ENCODE results near the gene NFKB1. TPM values are rescaled to one million over a fixed set of nuclear protein-coding genes. Genes with fewer than 3 reads are reported as not detected.

Gene NFKB1
- total RNA-seq, 1 experiment from 2014 or later, result 35.6 TPM

DNA sequence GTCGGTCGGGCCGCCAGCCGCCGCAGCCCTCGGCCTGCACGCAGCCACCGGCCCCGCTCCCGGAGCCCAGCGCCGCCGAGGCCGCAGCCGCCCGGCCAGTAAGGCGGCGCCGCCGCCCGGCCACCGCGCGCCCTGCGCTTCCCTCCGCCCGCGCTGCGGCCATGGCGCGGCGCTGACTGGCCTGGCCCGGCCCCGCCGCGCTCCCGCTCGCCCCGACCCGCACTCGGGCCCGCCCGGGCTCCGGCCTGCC is 213 bp downstream of the NFKB1 start:
- TF ChIP-seq, protein P1, sequence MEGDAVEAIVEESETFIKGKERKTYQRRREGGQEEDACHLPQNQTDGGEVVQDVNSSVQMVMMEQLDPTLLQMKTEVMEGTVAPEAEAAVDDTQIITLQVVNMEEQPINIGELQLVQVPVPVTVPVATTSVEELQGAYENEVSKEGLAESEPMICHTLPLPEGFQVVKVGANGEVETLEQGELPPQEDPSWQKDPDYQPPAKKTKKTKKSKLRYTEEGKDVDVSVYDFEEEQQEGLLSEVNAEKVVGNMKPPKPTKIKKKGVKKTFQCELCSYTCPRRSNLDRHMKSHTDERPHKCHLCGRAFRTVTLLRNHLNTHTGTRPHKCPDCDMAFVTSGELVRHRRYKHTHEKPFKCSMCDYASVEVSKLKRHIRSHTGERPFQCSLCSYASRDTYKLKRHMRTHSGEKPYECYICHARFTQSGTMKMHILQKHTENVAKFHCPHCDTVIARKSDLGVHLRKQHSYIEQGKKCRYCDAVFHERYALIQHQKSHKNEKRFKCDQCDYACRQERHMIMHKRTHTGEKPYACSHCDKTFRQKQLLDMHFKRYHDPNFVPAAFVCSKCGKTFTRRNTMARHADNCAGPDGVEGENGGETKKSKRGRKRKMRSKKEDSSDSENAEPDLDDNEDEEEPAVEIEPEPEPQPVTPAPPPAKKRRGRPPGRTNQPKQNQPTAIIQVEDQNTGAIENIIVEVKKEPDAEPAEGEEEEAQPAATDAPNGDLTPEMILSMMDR (IDR thresholded peaks at IDR 0.05; ENCODE audit: unreplicated experiment), result no peak
- Mint-ChIP-seq H3K36me3 (ENCODE audit: insufficient read depth, unreplicated experiment) (peaks cover 31% of the 10 kb centered on the region), H3K27ac (ENCODE audit: unreplicated experiment) (peak overlapping the region; percentile 70), H3K4me3 (ENCODE audit: low read depth, unreplicated experiment) (peak overlapping the region; percentile 89), H3K4me1 (ENCODE audit: low read depth, unreplicated experiment) (peaks cover 12% of the 10 kb centered on the region), H3K9me3 (ENCODE audit: low read depth, unreplicated experiment) (peaks cover 2% of the 10 kb centered on the region), H3K27me3 (ENCODE audit: unreplicated experiment) (no peaks in the 10 kb centered on the region)
- DNase-seq, result no peak
- CTCF ChIA-PET, result no interaction called here
- no TSS peak for BruUV-seq (replicated peaks)
- intact Hi-C loops (cut with micrococcal nuclease; ENCODE audit: unreplicated experiment), result no loop called here

DNA sequence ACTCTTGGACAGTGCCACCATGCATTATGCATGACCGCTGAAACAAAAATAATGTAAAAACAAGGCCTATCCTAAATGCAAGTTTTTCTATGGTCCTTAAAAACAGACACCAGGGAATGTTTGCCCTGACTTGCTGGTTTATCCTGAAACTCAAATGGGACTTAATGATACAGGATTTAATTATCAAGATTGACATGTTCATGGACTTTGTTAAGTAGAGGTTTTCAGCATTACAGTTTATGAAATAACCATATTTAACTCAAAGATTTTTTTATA is 1.3 kb downstream of the NFKB1 start:
- Mint-ChIP-seq H3K27ac (ENCODE audit: unreplicated experiment) (peak overlapping the region; percentile 70), H3K27me3 (ENCODE audit: unreplicated experiment) (no peaks in the 10 kb centered on the region), H3K4me1 (ENCODE audit: low read depth, unreplicated experiment) (peaks cover 12% of the 10 kb centered on the region), H3K9me3 (ENCODE audit: low read depth, unreplicated experiment) (peaks cover 2% of the 10 kb centered on the region), H3K4me3 (ENCODE audit: low read depth, unreplicated experiment) (peak overlapping the region; percentile 89), H3K36me3 (ENCODE audit: insufficient read depth, unreplicated experiment) (peaks cover 31% of the 10 kb centered on the region)
- intact Hi-C loops (cut with micrococcal nuclease; ENCODE audit: unreplicated experiment), result no loop called here
- TF ChIP-seq, protein P1 (IDR thresholded peaks at IDR 0.05; ENCODE audit: unreplicated experiment), result no peak
- CTCF ChIA-PET, result no interaction called here
- no peak for DNase-seq
- no TSS peak for BruUV-seq (replicated peaks)

DNA sequence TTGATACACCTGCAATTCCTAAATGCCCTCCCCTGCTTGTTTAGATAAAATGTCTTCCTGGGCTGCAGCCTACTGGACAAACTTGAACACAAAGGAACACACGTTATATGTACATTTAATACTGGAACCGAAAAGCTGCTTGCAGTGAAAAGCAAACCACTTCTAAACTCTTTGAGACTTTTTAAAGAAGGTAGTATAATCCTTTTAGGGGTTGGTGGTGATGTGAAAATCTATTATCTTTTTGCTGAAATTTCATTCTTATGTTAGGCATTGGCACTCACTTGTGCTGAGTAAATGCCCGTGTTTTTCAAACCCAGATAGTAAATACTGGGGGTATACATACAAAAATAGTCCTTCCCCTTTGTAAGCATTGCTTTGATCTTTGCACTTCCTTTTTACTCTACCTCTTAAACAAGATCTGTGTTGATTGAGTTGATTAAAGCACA is 2.2 kb downstream of the NFKB1 start:
- TF ChIP-seq, protein P1 (IDR thresholded peaks at IDR 0.05; ENCODE audit: unreplicated experiment), result no peak
- DNase-seq, result no peak
- CTCF ChIA-PET, result no interaction called here
- peak overlapping the region; percentile 89 for H3K4me3 Mint-ChIP-seq (ENCODE audit: low read depth, unreplicated experiment)
- no peaks in the 10 kb centered on the region for H3K27me3 Mint-ChIP-seq (ENCODE audit: unreplicated experiment)
- no TSS peak for BruUV-seq (replicated peaks)
- H3K4me1 Mint-ChIP-seq (ENCODE audit: low read depth, unreplicated experiment), result peaks cover 12% of the 10 kb centered on the region
- intact Hi-C loops (cut with micrococcal nuclease; ENCODE audit: unreplicated experiment), result no loop called here
- peak overlapping the region; percentile 56 for H3K27ac Mint-ChIP-seq (ENCODE audit: unreplicated experiment)
- H3K36me3 Mint-ChIP-seq (ENCODE audit: insufficient read depth, unreplicated experiment), result peaks cover 31% of the 10 kb centered on the region
- H3K9me3 Mint-ChIP-seq (ENCODE audit: low read depth, unreplicated experiment), result peaks cover 2% of the 10 kb centered on the region

DNA sequence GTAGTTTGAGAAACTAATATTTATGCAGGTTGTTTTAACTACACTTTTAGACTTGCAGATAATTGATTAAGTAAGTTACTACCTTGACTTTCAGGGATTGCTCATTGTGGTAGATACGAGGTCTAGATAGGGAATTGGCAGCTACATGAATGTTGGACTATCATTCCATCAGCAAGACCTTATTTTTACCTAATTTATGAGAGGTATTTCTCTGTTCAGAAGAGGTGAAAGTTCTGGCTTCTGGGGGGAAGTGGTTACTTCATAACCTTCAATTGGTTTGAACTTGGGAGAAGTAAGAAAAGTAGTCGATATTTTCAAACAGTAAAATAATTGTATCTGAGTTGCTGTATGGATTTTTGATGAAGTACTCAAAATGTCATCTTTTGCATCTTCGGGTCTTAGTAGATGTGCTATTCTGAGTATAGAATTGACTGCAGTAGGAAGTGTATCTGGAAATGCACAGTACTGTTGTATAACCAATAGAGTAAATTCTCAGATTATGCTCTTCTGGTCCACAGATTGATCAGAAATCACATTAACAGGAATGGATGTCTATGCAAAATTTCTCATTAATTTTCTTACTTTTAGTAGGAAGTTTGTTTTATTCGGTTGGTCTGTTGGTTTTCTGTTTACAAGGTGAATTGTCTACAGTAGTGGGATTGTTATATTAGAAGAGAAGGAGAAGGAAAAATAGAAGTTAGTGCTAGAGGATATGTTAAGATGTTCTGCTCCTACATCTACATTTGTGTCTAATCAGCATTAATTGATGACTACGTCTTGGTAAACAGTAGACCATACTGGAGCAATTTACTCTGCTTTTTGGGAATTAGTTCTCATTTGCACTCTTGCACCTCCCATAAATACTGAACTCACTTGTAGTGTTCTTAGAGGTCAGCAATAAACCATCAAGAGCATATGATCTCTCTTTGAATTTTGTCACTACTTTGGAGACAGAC is 3.0 kb downstream of the NFKB1 start:
- Mint-ChIP-seq H3K27me3 (ENCODE audit: unreplicated experiment) (no peaks in the 10 kb centered on the region), H3K36me3 (ENCODE audit: insufficient read depth, unreplicated experiment) (peaks cover 31% of the 10 kb centered on the region), H3K9me3 (ENCODE audit: low read depth, unreplicated experiment) (no peaks in the 10 kb centered on the region), H3K4me3 (ENCODE audit: low read depth, unreplicated experiment) (peak overlapping the region; percentile 89), H3K4me1 (ENCODE audit: low read depth, unreplicated experiment) (peaks cover 12% of the 10 kb centered on the region), H3K27ac (ENCODE audit: unreplicated experiment) (peak overlapping the region; percentile 56)
- DNase-seq, result no peak
- intact Hi-C loops (cut with micrococcal nuclease; ENCODE audit: unreplicated experiment), result no loop called here
- BruUV-seq (replicated peaks), result no TSS peak
- TF ChIP-seq, protein P1 (IDR thresholded peaks at IDR 0.05; ENCODE audit: unreplicated experiment), result no peak
- CTCF ChIA-PET, result no interaction called here
